Measurements from ENCODE around the gene HRCT1. TPM values are rescaled to one million over a fixed set of nuclear protein-coding genes. Genes with fewer than 3 reads are reported as not detected.

The HRCT1 gene
- total RNA-seq, 1 experiment from 2014 or later = 3.6 TPM

- H3F3A ChIP-seq (ENCODE audit: insufficient read depth, low read depth) = no peaks in the 10 kb centered on the region
- H3K9me2 ChIP-seq (ENCODE audit: insufficient read depth) = no peaks in the 10 kb centered on the region
- no peaks in the 10 kb centered on the region for H4K20me1 ChIP-seq (ENCODE audit: insufficient read depth)
- intact Hi-C loops (cut with micrococcal nuclease; ENCODE audit: unreplicated experiment) = no loop called here
- no peak overlapping the region for H3K4me2 ChIP-seq
- H3K27ac ChIP-seq = no peak overlapping the region
- no peak overlapping the region for H2AFZ ChIP-seq
- 0 out of 2 replicates have a peak, but pooled peaks cover 7% of the 10 kb centered on the region for H3K27me3 ChIP-seq (ENCODE audit: insufficient read depth, low read depth)
- TF ChIP-seq CTCF (conservative IDR thresholded peaks at IDR 0.05) (no peak), EZH2 (IDR thresholded peaks at IDR 0.05; ENCODE audit: low read depth) (no peak)
- ChIA-PET POLR2A (ENCODE audit: unreplicated experiment) (no interaction called here), CTCF (no interaction called here)
- BruUV-seq (replicated peaks) = no TSS peak
- H3K36me3 ChIP-seq (ENCODE audit: low read depth) = no peaks in the 10 kb centered on the region
- no peaks in the 10 kb centered on the region for H3K9me3 ChIP-seq (ENCODE audit: insufficient read depth, low read depth)
- H3K4me3 ChIP-seq = no peak overlapping the region
- no peak for DNase-seq
- H3K4me1 ChIP-seq (replicated peaks; ENCODE audit: insufficient read depth) = no peaks in the 10 kb centered on the region
- H3K79me2 ChIP-seq (ENCODE audit: low read depth) = no peaks in the 10 kb centered on the region
Measured at GRCh38 chr9:35864695-35865255, 41.2 kb upstream of the HRCT1 start.

DNA sequence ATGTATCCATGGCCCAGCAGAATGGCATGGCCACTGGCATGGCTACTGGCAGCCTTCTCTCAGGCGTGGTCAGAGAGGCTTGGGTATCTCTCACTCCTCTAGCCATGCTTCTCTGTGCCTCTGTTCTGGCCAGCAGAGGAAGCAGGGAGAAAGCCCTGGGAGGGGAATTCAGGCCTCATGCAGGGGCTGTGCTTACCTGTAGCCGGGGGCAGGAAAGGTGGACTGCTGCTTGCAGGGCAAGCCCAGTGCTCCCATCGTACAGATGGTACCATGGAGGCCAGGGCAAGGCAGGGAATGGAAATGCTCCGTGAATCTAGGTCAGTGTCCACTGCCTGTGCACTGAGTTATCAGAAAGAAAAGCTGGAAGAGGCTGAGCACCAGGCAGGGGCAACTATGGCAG is 38.5 kb upstream of the HRCT1 start:
- no peak overlapping the region for H2AFZ ChIP-seq
- H3F3A ChIP-seq (ENCODE audit: insufficient read depth, low read depth) = no peaks in the 10 kb centered on the region
- ChIA-PET CTCF (no interaction called here), POLR2A (ENCODE audit: unreplicated experiment) (no interaction called here)
- no peak overlapping the region for H3K4me2 ChIP-seq
- H3K27ac ChIP-seq = no peak overlapping the region
- no peaks in the 10 kb centered on the region for H3K27me3 ChIP-seq (ENCODE audit: insufficient read depth, low read depth)
- no TSS peak for BruUV-seq (replicated peaks)
- no peak overlapping the region for H3K4me3 ChIP-seq
- TF ChIP-seq CTCF (conservative IDR thresholded peaks at IDR 0.05) = no peak
- TF ChIP-seq EZH2 (IDR thresholded peaks at IDR 0.05; ENCODE audit: low read depth) = no peak
- H3K9me2 ChIP-seq (ENCODE audit: insufficient read depth) = no peaks in the 10 kb centered on the region
- no peaks in the 10 kb centered on the region for H3K36me3 ChIP-seq (ENCODE audit: low read depth)
- DNase-seq = no peak
- H3K9me3 ChIP-seq (ENCODE audit: insufficient read depth, low read depth) = no peaks in the 10 kb centered on the region
- H3K4me1 ChIP-seq (replicated peaks; ENCODE audit: insufficient read depth) = peaks cover 5% of the 10 kb centered on the region; the same call in 1 of the 2 replicates
- no peaks in the 10 kb centered on the region for H3K79me2 ChIP-seq (ENCODE audit: low read depth)
- intact Hi-C loops (cut with micrococcal nuclease; ENCODE audit: unreplicated experiment) = no loop called here
- H4K20me1 ChIP-seq (ENCODE audit: insufficient read depth) = no peaks in the 10 kb centered on the region

- no peaks in the 10 kb centered on the region for H3K9me3 ChIP-seq (ENCODE audit: insufficient read depth, low read depth)
- H3K9me2 ChIP-seq (ENCODE audit: insufficient read depth) = no peaks in the 10 kb centered on the region
- H3K79me2 ChIP-seq (ENCODE audit: low read depth) = no peaks in the 10 kb centered on the region
- no TSS peak for BruUV-seq (replicated peaks)
- no peak overlapping the region for H3K4me2 ChIP-seq
- H3K4me1 ChIP-seq (replicated peaks; ENCODE audit: insufficient read depth) = peaks cover 5% of the 10 kb centered on the region; the same call in 1 of the 2 replicates
- H3F3A ChIP-seq (ENCODE audit: insufficient read depth, low read depth) = no peaks in the 10 kb centered on the region
- H3K36me3 ChIP-seq (ENCODE audit: low read depth) = no peaks in the 10 kb centered on the region
- ChIA-PET POLR2A (ENCODE audit: unreplicated experiment) (no interaction called here), CTCF (no interaction called here)
- intact Hi-C loops (cut with micrococcal nuclease; ENCODE audit: unreplicated experiment) = no loop called here
- DNase-seq = no peak
- no peak overlapping the region for H2AFZ ChIP-seq
- H3K4me3 ChIP-seq = no peak overlapping the region
- no peaks in the 10 kb centered on the region for H4K20me1 ChIP-seq (ENCODE audit: insufficient read depth)
- H3K27ac ChIP-seq = no peak overlapping the region
- TF ChIP-seq CTCF (conservative IDR thresholded peaks at IDR 0.05) (no peak), EZH2 (IDR thresholded peaks at IDR 0.05; ENCODE audit: low read depth) (no peak)
- H3K27me3 ChIP-seq (ENCODE audit: insufficient read depth, low read depth) = no peaks in the 10 kb centered on the region
Measured at GRCh38 chr9:35868933-35869332, 37.1 kb upstream of the HRCT1 start.

Measured in PC-9 (cell line).